ENCODE data around the gene DENND1B.

Gene DENND1B

GRCh38 chr1:197745911-197746310 lies 29.4 kb downstream of the DENND1B start:
- DNase-seq (ENCODE audit: low read depth, low spot score) = no peak

GRCh38 chr1:197744979-197745378 lies 30.3 kb downstream of the DENND1B start:
- no peak for DNase-seq (ENCODE audit: low read depth, low spot score)

GRCh38 chr1:197743578-197743977 lies 31.7 kb downstream of the DENND1B start:
- no peak for DNase-seq (ENCODE audit: low read depth, low spot score)

- DNase-seq (ENCODE audit: low read depth, low spot score) = no peak
Observed at GRCh38 chr1:197740992-197741391, 34.3 kb downstream of the DENND1B start.

GRCh38 chr1:197738927-197739326 lies 36.4 kb downstream of the DENND1B start:
- no peak for DNase-seq (ENCODE audit: low read depth, low spot score)

GRCh38 chr1:197737916-197738315 lies 37.4 kb downstream of the DENND1B start:
- DNase-seq (ENCODE audit: low read depth, low spot score) = no peak

- peak; percentile 22 for DNase-seq (ENCODE audit: low read depth, low spot score)
Observed at GRCh38 chr1:197736685-197737084, 38.6 kb downstream of the DENND1B start.

- no peak for DNase-seq (ENCODE audit: low read depth, low spot score)
Observed at GRCh38 chr1:197735461-197735860, 39.8 kb downstream of the DENND1B start.

GRCh38 chr1:197733324-197733723 lies 42.0 kb downstream of the DENND1B start:
- peak; percentile 4 for DNase-seq (ENCODE audit: low read depth, low spot score)

- no peak for DNase-seq (ENCODE audit: low read depth, low spot score)
Observed at GRCh38 chr1:197732187-197732586, 43.1 kb downstream of the DENND1B start.

GRCh38 chr1:197731449-197731848 lies 43.8 kb downstream of the DENND1B start:
- no peak for DNase-seq (ENCODE audit: low read depth, low spot score)

GRCh38 chr1:197725976-197726375 lies 49.3 kb downstream of the DENND1B start:
- DNase-seq (ENCODE audit: low read depth, low spot score) = no peak

GRCh38 chr1:197725044-197725443 lies 50.2 kb downstream of the DENND1B start:
- DNase-seq (ENCODE audit: low read depth, low spot score) = peak; percentile 14

- DNase-seq (ENCODE audit: low read depth, low spot score) = no peak
Observed at GRCh38 chr1:197715806-197716205, 59.5 kb downstream of the DENND1B start.

- DNase-seq (ENCODE audit: low read depth, low spot score) = no peak
Observed at GRCh38 chr1:197706601-197707000, 68.7 kb downstream of the DENND1B start.

GRCh38 chr1:197705941-197706340 lies 69.3 kb downstream of the DENND1B start:
- DNase-seq (ENCODE audit: low read depth, low spot score) = no peak

GRCh38 chr1:197700688-197701087 lies 74.6 kb downstream of the DENND1B start:
- DNase-seq (ENCODE audit: low read depth, low spot score) = peak; percentile 47

GRCh38 chr1:197696372-197696771 lies 78.9 kb downstream of the DENND1B start:
- peak; percentile 42 for DNase-seq (ENCODE audit: low read depth, low spot score)

GRCh38 chr1:197695961-197696360 lies 79.3 kb downstream of the DENND1B start:
- peak; percentile 27 for DNase-seq (ENCODE audit: low read depth, low spot score)

GRCh38 chr1:197692965-197693364 lies 82.3 kb downstream of the DENND1B start:
- peak; percentile 12 for DNase-seq (ENCODE audit: low read depth, low spot score)

- no peak for DNase-seq (ENCODE audit: low read depth, low spot score)
Observed at GRCh38 chr1:197691816-197692215, 83.5 kb downstream of the DENND1B start.

- DNase-seq (ENCODE audit: low read depth, low spot score) = no peak
Observed at GRCh38 chr1:197690074-197690473, 85.2 kb downstream of the DENND1B start.

- no peak for DNase-seq (ENCODE audit: low read depth, low spot score)
Observed at GRCh38 chr1:197688233-197688632, 87.0 kb downstream of the DENND1B start.

- DNase-seq (ENCODE audit: low read depth, low spot score) = no peak
Observed at GRCh38 chr1:197686702-197687355, 88.5 kb downstream of the DENND1B start.
